Prostate gland (tissue), 2 donors: ENCODE results near the gene FARP1.

Experiments used
- POLR2AphosphoS5 ChIP-seq: sonication (generic); formaldehyde crosslinking; IDR thresholded peaks from one replicate; pipeline ENCODE4 v1.6.1; 2017; ENCODE audit warnings: antibody characterized with exemption
- TF ChIP-seq, protein P1 (sequence below), 4 experiments: fragments of 200-600 bp in 2 of 4; fragments of 450-650 bp in 2 of 4; sonication (generic) in 2 of 4; IDR thresholded peaks; 1 replicate in 3 of 4; 2 replicates in 1 of 4; pipeline ENCODE4 v1.5.1; 2016 to 2019; ENCODE audit warnings: antibody characterized with exemption in 4 of 4, mild to moderate bottlenecking in 2 of 4, moderate library complexity in 2 of 4

GRCh38 chr13:98258226-98258625, 115.3 kb downstream of the FARP1 start:
- TF ChIP-seq, protein P1, sequence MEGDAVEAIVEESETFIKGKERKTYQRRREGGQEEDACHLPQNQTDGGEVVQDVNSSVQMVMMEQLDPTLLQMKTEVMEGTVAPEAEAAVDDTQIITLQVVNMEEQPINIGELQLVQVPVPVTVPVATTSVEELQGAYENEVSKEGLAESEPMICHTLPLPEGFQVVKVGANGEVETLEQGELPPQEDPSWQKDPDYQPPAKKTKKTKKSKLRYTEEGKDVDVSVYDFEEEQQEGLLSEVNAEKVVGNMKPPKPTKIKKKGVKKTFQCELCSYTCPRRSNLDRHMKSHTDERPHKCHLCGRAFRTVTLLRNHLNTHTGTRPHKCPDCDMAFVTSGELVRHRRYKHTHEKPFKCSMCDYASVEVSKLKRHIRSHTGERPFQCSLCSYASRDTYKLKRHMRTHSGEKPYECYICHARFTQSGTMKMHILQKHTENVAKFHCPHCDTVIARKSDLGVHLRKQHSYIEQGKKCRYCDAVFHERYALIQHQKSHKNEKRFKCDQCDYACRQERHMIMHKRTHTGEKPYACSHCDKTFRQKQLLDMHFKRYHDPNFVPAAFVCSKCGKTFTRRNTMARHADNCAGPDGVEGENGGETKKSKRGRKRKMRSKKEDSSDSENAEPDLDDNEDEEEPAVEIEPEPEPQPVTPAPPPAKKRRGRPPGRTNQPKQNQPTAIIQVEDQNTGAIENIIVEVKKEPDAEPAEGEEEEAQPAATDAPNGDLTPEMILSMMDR (IDR thresholded peaks at IDR 0.05), result no peak
- no peak for TF ChIP-seq POLR2AphosphoS5
